ENCODE data around the gene CHRNB4.
"Not testable (repeated sequence)": the region's sequence is repeated elsewhere in the genome, so short reads cannot be mapped to it uniquely, and the experiment has no call there.

Gene CHRNB4

DNA sequence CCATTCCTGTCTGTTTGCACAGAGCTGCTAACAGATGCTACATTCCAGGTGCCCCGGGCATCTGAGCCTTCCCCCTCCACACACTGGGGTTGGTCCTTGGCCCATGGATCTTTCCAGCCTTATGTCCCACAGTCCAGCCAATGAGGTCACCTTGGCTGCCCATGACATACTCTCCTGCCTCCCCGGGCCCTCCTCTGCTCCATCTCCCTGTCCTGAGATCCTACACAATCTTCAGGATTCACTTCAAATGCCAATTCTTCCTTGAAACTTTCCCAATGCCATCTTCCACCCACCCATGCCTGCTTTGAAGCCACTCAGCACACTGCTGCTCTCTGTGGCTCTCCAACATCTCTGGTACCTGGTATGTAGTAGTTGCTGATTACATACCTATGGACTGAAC lies 24.5 kb downstream of the CHRNB4 start:
- Histone ChIP-seq H3K4me3 (replicated peaks; ENCODE audit: low read depth, low read length) (no peak overlapping the region), H3K36me3 (ENCODE audit: control insufficient read depth, insufficient read depth, low read length) (no peaks in the 10 kb centered on the region), H3K27me3 (replicated peaks; ENCODE audit: control insufficient read depth, insufficient read depth, low read length) (no peaks in the 10 kb centered on the region; the same call in 1 of the 2 replicates)
- no peak for DNase-seq (ENCODE audit: extremely low read depth, insufficient read length)
- TF ChIP-seq, protein P1, sequence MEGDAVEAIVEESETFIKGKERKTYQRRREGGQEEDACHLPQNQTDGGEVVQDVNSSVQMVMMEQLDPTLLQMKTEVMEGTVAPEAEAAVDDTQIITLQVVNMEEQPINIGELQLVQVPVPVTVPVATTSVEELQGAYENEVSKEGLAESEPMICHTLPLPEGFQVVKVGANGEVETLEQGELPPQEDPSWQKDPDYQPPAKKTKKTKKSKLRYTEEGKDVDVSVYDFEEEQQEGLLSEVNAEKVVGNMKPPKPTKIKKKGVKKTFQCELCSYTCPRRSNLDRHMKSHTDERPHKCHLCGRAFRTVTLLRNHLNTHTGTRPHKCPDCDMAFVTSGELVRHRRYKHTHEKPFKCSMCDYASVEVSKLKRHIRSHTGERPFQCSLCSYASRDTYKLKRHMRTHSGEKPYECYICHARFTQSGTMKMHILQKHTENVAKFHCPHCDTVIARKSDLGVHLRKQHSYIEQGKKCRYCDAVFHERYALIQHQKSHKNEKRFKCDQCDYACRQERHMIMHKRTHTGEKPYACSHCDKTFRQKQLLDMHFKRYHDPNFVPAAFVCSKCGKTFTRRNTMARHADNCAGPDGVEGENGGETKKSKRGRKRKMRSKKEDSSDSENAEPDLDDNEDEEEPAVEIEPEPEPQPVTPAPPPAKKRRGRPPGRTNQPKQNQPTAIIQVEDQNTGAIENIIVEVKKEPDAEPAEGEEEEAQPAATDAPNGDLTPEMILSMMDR (IDR thresholded peaks at IDR 0.05; ENCODE audit: insufficient read depth, low read length, poor library complexity, severe bottlenecking) = no peak

- no peaks in the 10 kb centered on the region; the same call in 1 of the 2 replicates for H3K27me3 ChIP-seq (replicated peaks; ENCODE audit: control insufficient read depth, insufficient read depth, low read length)
- DNase-seq (ENCODE audit: extremely low read depth, insufficient read length) = no peak
- TF ChIP-seq, protein P1 (IDR thresholded peaks at IDR 0.05; ENCODE audit: insufficient read depth, low read length, poor library complexity, severe bottlenecking) = no peak
Observed at GRCh38 chr15:78615151-78615589, 25.8 kb downstream of the CHRNB4 start.

GRCh38 chr15:78614021-78614420 lies 27.0 kb downstream of the CHRNB4 start:
- H3K4me3 ChIP-seq (replicated peaks; ENCODE audit: low read depth, low read length) = no peak overlapping the region
- no peaks in the 10 kb centered on the region for H3K27me3 ChIP-seq (replicated peaks; ENCODE audit: control insufficient read depth, insufficient read depth, low read length)
- no peaks in the 10 kb centered on the region for H3K36me3 ChIP-seq (ENCODE audit: control insufficient read depth, insufficient read depth, low read length)
- TF ChIP-seq, protein P1 (IDR thresholded peaks at IDR 0.05; ENCODE audit: insufficient read depth, low read length, poor library complexity, severe bottlenecking) = no peak
- DNase-seq (ENCODE audit: extremely low read depth, insufficient read length) = no peak

More at GRCh38 chr15:78615151-78615589, 25.8 kb downstream of the CHRNB4 start:
- Histone ChIP-seq H3K4me3 (replicated peaks; ENCODE audit: low read depth, low read length) (no peak overlapping the region), H3K36me3 (ENCODE audit: control insufficient read depth, insufficient read depth, low read length) (no peaks in the 10 kb centered on the region)

DNA sequence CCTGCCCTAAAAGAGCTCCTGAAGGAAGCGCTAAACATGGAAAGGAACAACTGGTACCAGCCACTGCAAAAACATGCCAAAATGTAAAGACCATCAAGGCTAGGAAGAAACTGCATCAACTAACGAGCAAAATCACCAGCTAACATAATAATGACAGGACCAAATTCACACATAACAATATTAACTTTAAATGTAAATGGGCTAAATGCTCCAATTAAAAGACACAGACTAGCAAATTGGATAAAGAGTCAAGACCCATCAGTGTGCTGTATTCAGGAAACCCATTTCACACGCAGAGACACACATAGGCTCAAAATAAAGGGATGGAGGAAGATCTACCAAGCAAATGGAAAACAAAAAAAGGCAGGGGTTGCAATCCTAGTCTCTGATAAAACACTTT lies 31.5 kb downstream of the CHRNB4 start:
- not testable (repeated sequence) for DNase-seq (ENCODE audit: extremely low read depth, insufficient read length); H3K4me3 ChIP-seq (replicated peaks; ENCODE audit: low read depth, low read length); H3K27me3 ChIP-seq (replicated peaks; ENCODE audit: control insufficient read depth, insufficient read depth, low read length); H3K36me3 ChIP-seq (ENCODE audit: control insufficient read depth, insufficient read depth, low read length)

- Histone ChIP-seq H3K4me3 (replicated peaks; ENCODE audit: low read depth, low read length) (no peak overlapping the region), H3K36me3 (ENCODE audit: control insufficient read depth, insufficient read depth, low read length) (no peaks in the 10 kb centered on the region)
- TF ChIP-seq, protein P1 (IDR thresholded peaks at IDR 0.05; ENCODE audit: insufficient read depth, low read length, poor library complexity, severe bottlenecking) = no peak
Observed at GRCh38 chr15:78605680-78606079, 35.3 kb downstream of the CHRNB4 start.

DNA sequence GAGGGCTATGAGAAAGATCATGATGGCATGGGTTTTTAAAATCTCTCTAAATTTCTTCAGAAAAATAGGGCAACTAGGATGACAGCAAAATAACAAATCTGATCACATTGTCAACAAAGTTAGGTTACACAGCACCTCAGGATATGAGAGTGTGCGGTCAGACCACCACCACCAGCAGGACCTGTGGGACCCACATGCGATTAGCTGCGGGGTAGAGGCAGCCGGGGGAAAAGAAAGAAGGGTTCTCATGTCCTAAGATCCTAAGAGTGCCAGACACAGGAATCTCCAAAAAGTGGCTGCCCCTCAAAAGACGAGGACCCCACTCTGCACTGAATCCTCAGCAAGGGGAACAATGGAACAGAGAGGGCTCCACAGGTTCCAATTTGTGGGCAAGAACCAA lies 35.8 kb downstream of the CHRNB4 start:
- TF ChIP-seq, protein P1 (IDR thresholded peaks at IDR 0.05; ENCODE audit: insufficient read depth, low read length, poor library complexity, severe bottlenecking) = no peak
- Histone ChIP-seq H3K36me3 (ENCODE audit: control insufficient read depth, insufficient read depth, low read length) (no peaks in the 10 kb centered on the region), H3K4me3 (replicated peaks; ENCODE audit: low read depth, low read length) (no peak overlapping the region), H3K27me3 (replicated peaks; ENCODE audit: control insufficient read depth, insufficient read depth, low read length) (no peaks in the 10 kb centered on the region)
- no peak for DNase-seq (ENCODE audit: extremely low read depth, insufficient read length)

More at GRCh38 chr15:78605680-78606079, 35.3 kb downstream of the CHRNB4 start:
- DNase-seq (ENCODE audit: extremely low read depth, insufficient read length) = no peak
- no peaks in the 10 kb centered on the region for H3K27me3 ChIP-seq (replicated peaks; ENCODE audit: control insufficient read depth, insufficient read depth, low read length)
